ENCODE results near the gene PIGW. TPM values are rescaled to one million over a fixed set of nuclear protein-coding genes. Genes with fewer than 3 reads are reported as not detected.

The PIGW gene
- total RNA-seq, 4 donors from 2014 or later, result 2.5 to 6.5 (median 4.4) TPM

DNA sequence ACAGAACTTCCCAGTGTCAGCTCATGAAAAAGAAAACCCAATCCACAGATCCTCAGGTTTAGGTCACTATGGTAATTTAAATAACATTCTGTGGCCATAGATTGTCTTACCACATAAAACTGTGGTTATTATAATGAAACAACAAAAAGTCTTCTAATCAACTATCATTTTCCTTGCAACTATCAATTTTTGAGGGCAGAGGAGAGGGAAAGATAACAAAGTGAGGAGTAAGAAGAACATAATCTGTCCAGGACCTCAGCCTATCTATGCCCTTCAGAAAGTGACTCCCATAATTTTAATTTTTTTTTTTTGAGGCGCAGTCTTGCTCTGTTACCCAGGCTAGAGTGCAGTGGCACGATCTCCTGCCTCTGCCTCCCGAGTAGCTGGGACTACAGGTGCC, 5.9 kb downstream of the PIGW start:
- Histone ChIP-seq H3K4me1 (peaks cover 11 to 24% (median 18%) of the 10 kb centered on the region in 4 donors), H3K27ac (replicated peaks in 1 of 4) (no peak overlapping the region), H3K36me3 (peaks cover 0 to 14% (median 6%) of the 10 kb centered on the region in 4 donors), H3K4me3 (no peak overlapping the region), H3K9me3 (no peaks in the 10 kb centered on the region), H3K27me3 (no peaks in the 10 kb centered on the region)
- DNase-seq (ENCODE audit: extremely low spot score), result no peak
- intact Hi-C loops (cut with DNase I), result no loop called here
- TF ChIP-seq EP300 (IDR thresholded peaks at IDR 0.05) (no peak), POLR2AphosphoS5 (IDR thresholded peaks at IDR 0.05) (no peak), POLR2A (IDR thresholded peaks at IDR 0.05; ENCODE audit: low read depth) (no peak)
- TF ChIP-seq, protein P1, sequence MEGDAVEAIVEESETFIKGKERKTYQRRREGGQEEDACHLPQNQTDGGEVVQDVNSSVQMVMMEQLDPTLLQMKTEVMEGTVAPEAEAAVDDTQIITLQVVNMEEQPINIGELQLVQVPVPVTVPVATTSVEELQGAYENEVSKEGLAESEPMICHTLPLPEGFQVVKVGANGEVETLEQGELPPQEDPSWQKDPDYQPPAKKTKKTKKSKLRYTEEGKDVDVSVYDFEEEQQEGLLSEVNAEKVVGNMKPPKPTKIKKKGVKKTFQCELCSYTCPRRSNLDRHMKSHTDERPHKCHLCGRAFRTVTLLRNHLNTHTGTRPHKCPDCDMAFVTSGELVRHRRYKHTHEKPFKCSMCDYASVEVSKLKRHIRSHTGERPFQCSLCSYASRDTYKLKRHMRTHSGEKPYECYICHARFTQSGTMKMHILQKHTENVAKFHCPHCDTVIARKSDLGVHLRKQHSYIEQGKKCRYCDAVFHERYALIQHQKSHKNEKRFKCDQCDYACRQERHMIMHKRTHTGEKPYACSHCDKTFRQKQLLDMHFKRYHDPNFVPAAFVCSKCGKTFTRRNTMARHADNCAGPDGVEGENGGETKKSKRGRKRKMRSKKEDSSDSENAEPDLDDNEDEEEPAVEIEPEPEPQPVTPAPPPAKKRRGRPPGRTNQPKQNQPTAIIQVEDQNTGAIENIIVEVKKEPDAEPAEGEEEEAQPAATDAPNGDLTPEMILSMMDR (IDR thresholded peaks at IDR 0.05), result no peak
- WGBS, result 96% methylated on average over 3 of the region's 3 CpGs

- intact Hi-C loops (cut with DNase I), result no loop called here
- WGBS, result 89% methylated on average over 15 of the region's 15 CpGs
- H3K9me3 ChIP-seq, result no peaks in the 10 kb centered on the region
Measured at GRCh38 chr17:36542755-36543154, 8.0 kb downstream of the PIGW start.

GRCh38 chr17:36544044-36544306, 9.2 kb downstream of the PIGW start:
- no peaks in the 10 kb centered on the region for H3K27me3 ChIP-seq
- no peak for DNase-seq (ENCODE audit: extremely low spot score)
- peak overlapping the region; percentile 98 to 100 (median 100) for H3K4me3 ChIP-seq
- peak in 1 of 2 donors; percentile 34 for TF ChIP-seq POLR2AphosphoS5 (IDR thresholded peaks at IDR 0.05)
- TF ChIP-seq, protein P1 (IDR thresholded peaks at IDR 0.05), result peak in 2 of 3 experiments; percentile 20 to 26
- no peak for TF ChIP-seq POLR2A (IDR thresholded peaks at IDR 0.05; ENCODE audit: low read depth)
- intact Hi-C loops (cut with DNase I), result loop anchor here (2.0 kb wide), 1 partner anchor 57 kb away; the partner anchor contains the start of gene MRM1
- H3K4me1 ChIP-seq, result peaks cover 36 to 48% (median 45%) of the 10 kb centered on the region in 4 donors
- H3K27ac ChIP-seq (replicated peaks in 1 of 4), result peak overlapping the region; percentile 100
- WGBS, result 1% methylated on average over 10 of the region's 10 CpGs
- no peaks in the 10 kb centered on the region for H3K9me3 ChIP-seq
- H3K36me3 ChIP-seq, result peaks cover 0 to 7% (median 2%) of the 10 kb centered on the region in 4 donors

More at GRCh38 chr17:36542755-36543154, 8.0 kb downstream of the PIGW start:
- Histone ChIP-seq H3K36me3 (peaks cover 0 to 12% (median 6%) of the 10 kb centered on the region in 4 donors), H3K27ac (replicated peaks in 1 of 4) (no peak overlapping the region), H3K4me3 (no peak overlapping the region), H3K27me3 (no peaks in the 10 kb centered on the region), H3K4me1 (peaks cover 25 to 35% (median 32%) of the 10 kb centered on the region in 4 donors)
- no peak for DNase-seq (ENCODE audit: extremely low spot score)
- TF ChIP-seq POLR2AphosphoS5 (IDR thresholded peaks at IDR 0.05) (no peak), EP300 (IDR thresholded peaks at IDR 0.05) (no peak), POLR2A (IDR thresholded peaks at IDR 0.05; ENCODE audit: low read depth) (no peak)
- TF ChIP-seq, protein P1 (IDR thresholded peaks at IDR 0.05), result no peak

DNA sequence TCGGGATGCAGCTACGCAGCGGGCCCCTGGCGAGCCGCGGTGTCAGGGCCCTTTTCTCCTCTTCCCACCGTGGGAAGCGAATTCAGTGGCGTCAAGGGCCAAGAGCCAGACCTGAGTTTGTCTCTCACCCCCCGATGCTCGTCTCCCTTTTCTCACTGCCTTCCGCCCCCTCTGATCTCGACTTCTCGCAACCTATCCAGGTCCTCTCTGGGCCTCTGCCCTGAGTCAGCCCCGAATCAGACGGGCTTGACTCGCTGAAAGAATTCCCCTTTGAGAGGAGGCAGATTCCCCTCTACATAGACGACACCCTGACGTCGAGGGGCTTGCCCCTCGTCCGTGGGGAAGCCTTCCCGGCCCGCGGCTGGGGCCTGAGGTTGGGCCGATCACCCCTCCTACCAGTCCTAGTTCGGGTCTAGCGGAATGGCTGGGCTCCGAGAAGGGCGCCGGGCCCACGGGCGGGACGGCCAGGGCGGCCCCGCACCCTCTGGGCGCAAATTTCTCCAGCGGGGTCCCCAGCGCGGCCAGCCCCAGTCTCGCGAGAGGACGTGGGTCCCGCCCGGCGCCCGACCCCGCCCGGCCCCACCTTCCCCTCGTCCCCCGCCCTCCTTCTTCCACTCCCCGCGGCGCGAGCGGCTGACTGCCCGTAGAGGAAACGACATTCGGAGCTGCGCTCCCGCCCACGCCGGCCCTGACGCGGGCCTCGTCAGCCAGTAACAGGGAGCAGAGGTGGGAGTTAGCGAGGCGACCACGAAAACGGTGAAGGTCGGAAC, 9.7 kb downstream of the PIGW start, which contains the start of gene GGNBP2:
TSS of gene GGNBP2 (plus strand) at position 613 of the 770 bp plus-strand sequence. CDS start 806 bp downstream, outside the sequence.
- DNase-seq (ENCODE audit: extremely low spot score), result peak; percentile 98
- Histone ChIP-seq H3K36me3 (peaks cover 0 to 5% (median 2%) of the 10 kb centered on the region in 4 donors), H3K4me1 (peaks cover 39 to 51% (median 49%) of the 10 kb centered on the region in 4 donors), H3K27me3 (no peaks in the 10 kb centered on the region), H3K27ac (replicated peaks in 1 of 4) (peak within 1 kb of the TSS; percentile 100), H3K4me3 (peak within 1 kb of the TSS; percentile 98 to 100 (median 100)), H3K9me3 (no peaks in the 10 kb centered on the region)
- TF ChIP-seq POLR2A (IDR thresholded peaks at IDR 0.05; ENCODE audit: low read depth) (peak; percentile 72), POLR2AphosphoS5 (IDR thresholded peaks at IDR 0.05) (peak; percentile 91 to 98)
- TF ChIP-seq, protein P1 (IDR thresholded peaks at IDR 0.05), result no peak
- 0% methylated on average over 16 of the region's 71 CpGs for WGBS
- intact Hi-C loops (cut with DNase I), result loop anchor here (2.0 kb wide), 1 partner anchor 56 kb away; the partner anchor contains the start of gene MRM1

Measured in esophagus muscularis mucosa (tissue), 4 donors.